Amniotic stem cell (primary cell): Measurements from ENCODE around the gene EXOC2.

Experiments
- DNase-seq: peaks from one replicate; lab custom pipeline; 2025; lab: John Stamatoyannopoulos, UW

The EXOC2 gene

DNA sequence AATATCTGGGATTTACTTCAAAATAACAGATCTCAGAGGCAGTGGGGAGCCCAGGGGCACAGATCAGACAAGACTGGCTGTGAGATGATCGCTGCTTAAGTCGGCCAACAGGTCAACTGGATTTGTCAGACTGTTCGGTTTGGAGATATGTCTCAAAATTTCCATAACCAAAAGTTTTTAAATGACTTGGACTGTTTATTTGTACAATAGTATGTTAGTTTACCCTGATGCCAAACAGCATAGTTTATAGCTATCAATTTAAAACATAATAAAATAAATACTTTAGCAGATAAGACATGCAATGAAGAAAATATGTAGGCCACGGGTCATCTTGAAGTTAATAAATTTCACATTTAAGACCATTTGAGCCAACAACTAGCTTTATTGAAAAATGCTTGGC, 174.7 kb downstream of the EXOC2 start:
- no peak for DNase-seq

DNA sequence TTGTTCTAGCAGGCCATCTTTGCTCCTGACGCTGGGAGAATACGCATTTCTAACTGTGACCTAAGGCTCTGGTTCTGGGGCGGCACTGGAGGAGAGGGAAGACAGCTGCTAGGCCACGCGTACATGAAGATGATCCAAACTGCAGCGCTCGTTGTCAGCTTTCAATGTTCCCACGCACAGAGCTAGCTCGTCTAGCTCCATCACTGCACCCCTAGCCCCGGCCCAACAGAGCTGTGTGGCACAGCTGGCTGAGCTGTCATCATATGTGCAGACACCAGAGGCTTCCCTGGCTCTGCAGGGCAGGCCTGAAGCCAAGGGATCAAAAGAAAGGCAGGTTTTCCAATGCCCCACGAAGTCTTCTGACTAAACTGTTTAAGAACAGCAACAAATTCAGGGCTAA, 176.7 kb downstream of the EXOC2 start:
- DNase-seq = no peak

DNA sequence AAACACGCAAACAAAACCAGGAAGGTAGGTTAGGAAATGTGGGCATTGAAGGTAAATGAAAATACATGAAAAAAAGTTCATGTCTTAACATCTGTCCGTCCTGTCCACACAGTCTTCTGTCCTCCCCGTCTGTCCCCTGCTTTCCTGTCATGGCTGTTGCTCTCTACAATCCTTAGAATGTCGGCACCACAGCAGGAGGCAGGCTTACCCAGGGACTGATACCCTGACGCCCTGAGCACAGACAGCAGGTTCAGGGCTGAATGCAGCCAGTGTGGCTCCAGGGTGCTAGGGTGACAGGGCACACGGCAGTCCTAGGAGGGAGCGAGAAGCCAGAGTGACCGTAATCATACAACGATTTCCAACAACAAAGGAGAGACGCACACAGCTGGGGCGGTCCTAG, 177.7 kb downstream of the EXOC2 start:
- no peak for DNase-seq

DNA sequence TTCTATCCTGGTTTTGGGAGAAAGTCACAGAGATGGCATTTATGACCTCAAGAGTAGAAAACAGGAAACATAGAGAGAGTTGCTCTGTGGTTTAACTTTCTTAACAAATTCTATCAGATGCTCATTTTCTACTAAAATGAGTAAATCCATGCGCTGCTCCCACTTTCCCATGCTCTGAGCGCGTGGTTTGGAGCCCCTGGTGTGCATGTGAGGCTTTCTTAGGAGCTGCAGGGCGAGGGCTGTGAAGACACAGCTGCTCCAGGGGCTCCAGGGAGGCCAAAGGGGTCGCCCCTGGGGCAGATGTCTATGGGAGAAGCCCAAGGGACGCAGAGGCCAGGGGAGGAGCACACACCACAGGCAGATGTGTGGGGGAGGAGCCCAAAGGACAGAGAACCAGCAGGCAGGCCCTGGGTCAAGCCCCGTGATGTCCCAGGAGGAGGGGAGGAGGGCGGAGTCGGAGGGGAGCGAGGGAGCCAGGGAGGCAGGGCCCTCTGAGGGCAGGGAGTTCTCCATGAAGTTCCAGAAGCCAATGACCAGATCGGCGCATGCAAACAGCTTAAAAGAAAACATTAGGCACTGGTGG, 178.5 kb downstream of the EXOC2 start:
- DNase-seq = no peak

DNA sequence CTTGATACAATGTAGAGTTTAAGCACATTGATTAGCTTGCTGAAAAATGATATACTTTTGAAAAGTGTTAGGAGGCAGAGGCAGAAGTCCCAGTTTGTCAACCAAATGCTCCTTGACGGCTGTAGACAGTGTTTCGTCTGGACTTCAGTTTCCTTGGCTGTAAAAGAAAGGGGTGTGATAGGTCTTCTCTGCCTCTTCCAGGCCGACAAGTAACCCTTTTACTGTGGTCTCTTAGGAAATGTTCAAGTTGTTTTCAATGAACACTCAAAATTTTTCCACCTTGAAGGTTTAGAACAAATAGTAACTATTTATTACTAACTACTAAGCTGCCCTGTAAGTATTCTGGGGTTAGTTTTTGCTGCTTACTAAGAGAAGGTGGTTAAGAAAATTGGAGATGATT, 179.0 kb downstream of the EXOC2 start:
- no peak for DNase-seq

DNA sequence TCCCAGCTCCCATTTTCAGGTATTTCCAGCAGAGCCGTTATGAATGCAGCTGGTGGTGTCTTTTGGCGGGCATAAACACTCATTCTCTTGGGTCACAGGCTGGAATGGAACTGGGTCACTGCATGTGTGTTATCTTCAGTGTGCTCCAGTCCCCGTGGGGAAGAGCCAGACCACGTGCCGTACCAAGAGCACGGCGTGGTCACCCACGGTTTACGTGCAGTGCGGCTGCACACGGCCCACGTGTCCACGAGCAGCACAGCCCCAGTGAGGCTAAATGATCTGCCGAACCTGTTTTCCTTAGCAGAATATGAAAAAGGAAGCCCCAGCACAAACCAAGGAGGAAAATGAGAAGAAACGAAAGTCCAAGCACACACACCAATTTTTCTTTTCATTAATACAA, 179.9 kb downstream of the EXOC2 start:
- no peak for DNase-seq

DNA sequence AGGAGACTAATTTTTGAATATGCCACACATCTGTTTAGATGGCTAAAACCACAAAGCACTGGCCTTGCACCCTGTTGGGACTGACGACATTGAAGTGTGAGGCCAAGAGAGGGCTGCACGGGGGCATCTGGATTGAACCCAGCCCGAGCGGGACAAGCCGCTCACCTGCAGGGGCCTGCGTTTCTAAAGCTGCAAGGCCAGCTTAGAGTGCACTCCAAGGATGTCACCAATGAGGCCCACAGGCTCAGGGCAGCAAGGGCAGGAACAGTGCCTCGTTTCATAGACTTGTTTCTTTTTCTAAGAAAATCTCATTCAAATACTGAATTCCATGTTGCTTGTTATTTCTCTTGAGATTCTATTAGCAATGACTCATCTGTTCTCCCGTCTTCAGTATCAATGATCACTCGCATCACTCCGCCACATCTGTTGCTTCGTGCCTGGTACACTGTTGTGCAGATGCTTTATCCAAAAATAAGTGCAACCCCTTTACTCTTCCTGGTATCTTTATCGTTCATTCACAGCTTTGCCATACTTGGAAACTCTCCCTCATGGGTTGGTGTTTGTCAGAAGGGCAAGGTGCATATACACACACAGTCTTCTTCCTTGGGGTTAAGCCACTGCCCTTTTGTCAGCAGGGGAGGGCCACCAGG, 181.3 kb downstream of the EXOC2 start:
- no peak for DNase-seq

DNA sequence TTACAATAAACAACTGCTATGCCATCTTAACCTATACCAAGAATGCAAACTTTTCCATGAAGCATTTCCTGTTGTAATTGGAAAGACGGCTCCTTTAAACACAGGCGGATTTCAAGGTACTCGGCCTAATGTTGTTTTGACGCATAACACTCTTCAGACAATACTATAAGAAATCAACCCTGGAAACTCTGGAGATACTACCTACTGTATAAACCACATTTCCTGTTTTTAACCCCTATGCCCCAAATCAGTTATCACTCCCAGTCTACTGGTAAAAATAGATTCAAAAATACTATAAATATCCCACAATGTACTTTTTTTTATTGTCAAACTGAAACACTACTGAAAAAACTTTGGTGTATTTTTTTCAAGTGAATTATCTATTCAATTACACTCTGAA, 183.3 kb downstream of the EXOC2 start:
- no peak for DNase-seq

DNA sequence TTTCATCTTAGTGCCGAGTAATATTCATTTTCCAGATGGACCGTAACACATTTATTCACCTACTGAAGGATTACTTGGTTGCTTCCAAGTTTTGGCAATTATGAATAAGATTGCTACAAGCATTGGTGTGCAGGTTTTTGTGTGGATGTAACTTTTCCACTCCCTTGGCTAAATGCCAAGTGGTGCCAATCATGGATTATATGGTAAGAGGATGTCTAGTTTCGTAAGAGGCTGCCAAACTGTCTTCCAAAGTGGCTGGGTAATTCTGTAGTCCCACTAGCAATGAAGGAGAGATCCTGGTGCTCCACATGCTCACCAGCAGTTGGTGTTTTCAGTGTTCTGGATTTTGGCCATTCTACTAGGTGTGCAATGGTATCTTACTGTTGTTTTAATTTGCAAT, 184.3 kb downstream of the EXOC2 start:
- DNase-seq = no peak

DNA sequence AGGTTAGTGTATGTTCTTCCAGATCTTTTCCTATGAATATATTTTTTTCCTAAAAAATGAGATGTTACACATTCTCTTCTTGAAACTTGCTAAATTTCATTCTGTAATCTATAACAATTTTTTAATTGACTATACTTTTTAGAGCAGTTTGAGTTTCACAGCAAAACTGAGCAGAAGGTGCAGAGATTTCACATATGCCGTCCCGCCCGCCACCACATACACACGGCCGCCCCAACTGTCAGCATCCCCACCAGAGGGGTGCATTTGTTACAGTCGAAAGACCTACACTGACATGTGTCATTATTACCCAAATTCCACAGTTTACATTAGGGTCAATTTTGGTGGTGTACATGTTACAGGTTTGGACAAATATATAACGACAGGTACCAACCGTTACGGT, 184.9 kb downstream of the EXOC2 start:
- no peak for DNase-seq

DNA sequence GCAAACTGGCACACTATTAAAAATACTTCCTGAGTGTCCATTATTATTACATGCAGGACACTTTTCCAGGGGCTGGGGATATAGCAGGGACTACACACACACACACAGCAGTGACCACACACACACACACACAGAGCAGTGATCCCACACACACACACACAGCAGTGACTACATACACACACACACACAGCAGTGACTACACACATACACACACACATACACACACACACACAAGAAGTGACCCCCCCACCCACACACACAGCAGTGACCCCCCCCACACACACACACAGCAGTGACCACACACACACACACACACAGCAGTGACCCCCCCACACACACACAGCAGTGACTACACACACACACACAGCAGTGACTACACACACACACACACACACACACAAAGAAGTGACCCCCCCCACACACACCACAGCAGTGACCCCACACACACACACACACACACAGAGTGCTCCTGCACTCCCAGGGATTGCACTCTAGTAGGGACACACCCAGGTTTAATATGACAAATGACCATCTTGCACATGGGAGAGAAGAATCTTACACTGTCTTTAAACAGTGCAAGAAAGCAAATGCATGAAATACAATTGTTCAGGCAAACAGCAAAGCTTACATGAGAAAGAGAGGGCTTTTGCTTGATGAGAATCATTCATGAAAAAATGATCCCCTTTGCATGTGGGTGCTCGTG, 185.9 kb downstream of the EXOC2 start:
- no peak for DNase-seq

DNA sequence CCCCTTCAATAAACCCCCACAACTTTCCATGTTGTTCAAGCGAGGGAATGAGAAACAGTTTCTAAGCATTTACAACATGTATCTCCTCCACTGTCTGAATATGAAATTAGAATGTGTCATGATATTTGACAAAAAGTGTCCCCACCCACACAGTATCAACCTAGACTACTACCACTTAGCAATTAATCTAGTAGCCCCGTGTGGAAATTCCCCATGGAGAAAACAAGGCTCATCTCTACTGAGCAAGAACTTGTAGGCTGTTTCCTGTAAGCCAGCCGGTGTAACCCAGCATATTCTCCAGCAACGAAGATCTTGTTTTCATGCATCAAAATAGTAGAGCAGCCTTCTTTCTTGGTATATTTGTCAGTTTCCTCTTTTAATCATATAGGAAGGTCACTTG, 186.4 kb downstream of the EXOC2 start:
- DNase-seq = no peak

DNA sequence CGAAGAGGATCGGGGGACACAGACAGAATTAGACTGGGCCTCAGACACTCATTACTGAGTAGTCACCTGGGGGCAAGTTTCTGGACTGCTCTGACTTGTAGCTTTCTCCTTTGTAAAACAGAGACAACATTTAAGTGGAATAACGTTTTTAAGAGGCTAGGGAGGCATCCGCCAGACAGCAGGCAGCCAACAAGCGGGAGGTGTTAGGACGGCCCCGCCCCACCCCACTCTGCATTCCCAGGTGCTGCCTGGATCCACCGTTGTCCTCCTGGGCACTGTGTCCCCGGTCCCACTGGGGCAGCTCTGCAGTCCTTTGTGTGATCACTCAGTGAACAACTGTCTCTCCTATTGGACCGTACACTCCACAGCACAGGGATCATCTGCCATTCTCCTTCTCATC, 187.6 kb downstream of the EXOC2 start:
- DNase-seq = no peak

DNA sequence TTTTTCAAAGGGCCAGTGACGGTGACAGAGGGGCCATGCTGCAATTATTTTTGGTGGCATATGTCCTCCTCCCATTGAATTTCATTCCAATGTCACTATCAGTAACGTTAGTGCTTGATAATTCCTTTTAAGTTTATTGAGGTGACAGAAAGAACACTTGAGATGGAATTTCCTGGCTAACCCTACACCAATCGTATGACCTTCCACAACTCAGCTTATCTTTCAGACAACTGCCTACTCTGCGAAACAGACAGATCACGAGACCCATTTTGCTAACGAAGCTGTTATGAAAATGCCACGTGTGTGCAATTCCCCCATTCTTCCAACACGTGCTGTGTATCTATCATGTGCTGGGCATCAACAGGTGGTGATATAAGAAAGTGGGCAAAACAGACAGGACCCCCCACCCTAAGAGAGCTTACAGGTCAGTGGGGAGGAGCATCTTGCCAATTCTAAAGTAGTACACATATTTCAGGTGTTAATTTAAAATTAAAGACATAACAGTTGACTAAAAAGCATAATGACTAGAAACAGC, 188.4 kb downstream of the EXOC2 start:
- DNase-seq = no peak

DNA sequence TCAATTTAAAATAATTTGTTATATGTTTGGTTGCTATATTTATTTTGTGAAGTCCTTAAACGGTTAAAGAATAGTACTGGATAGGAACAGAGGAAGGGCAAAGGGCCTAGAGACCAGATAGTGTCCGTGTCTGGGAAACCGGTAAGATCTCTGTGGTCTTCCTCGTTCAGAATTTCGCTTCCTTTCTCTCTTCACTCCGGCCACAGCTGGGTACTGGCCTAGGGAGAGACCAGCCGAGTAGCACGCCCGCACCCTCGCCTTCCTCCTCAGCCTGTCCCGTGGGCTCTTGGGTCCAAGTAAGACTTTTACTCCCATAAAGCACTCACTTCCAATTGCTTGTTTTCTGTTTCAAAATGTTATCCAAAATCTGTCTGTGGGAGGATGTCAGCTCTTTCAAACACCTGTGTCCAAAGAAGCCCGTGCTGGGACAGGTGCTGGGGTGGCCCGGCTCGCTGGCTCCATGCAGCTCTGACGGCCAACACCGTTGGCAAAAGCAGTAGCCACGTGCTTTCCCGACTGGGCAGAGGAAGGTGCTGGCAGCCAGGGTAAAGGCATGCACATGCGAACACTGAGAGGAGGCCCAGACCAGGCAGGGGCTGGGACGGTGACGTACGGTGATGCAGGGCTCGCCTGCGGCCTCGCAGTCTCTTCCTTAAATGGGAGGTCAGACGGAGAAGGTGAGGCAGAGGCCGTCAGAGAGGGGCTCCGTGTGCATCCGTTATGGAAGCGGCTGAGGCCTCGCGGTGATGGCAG, 189.2 kb downstream of the EXOC2 start:
- no peak for DNase-seq

DNA sequence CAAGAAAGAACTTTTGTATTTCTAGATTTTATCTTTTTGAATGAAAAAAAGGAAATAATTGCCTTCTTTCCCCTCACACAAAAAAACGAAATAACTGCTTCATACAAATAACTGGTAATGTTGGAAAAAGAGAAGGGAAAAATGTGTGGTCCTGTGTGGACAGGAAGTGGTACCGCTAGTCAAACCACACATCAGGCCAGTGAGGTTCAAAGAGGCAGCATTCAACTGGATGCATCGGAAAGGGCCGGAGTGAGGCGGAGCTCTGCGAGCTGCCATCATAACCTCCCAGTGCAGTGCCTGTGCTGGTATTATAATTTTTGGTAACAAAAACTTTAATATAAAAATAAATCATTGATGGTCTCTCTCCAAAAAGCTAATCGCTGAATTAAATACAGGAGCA, 190.2 kb downstream of the EXOC2 start:
- no peak for DNase-seq

DNA sequence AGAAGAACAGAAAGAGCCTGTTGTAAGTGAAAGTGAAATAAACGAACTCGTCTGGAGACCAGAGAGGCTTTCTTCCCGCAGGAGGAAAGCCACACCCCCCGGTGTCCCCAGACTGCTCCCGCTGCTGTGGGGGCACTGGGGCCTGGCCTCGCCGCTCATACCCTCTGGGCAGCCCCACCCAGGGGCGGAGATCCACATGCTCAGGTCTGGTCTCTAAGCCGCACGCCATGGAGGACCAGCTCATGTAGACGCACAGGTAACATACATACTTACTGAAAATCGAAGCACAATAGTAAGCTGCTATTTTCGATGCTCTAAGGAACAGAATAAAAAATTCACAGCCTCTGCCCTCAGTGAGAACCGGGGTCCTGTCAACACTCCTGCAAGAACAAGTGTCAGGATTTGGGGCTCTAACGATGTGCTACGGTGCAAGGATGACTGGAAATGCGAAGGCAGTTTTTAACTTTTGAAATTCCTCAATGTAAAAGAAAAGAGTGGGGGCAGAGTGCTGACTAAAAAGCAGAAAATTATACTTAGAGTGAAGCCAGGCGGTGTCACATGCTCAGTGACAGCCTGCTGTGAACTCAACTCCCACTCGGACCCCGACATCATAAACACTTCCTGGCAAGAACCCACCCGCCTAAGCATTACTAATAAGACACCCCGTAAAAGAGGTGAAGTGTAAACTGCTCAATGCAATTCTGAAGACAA, 190.9 kb downstream of the EXOC2 start:
- DNase-seq = no peak

DNA sequence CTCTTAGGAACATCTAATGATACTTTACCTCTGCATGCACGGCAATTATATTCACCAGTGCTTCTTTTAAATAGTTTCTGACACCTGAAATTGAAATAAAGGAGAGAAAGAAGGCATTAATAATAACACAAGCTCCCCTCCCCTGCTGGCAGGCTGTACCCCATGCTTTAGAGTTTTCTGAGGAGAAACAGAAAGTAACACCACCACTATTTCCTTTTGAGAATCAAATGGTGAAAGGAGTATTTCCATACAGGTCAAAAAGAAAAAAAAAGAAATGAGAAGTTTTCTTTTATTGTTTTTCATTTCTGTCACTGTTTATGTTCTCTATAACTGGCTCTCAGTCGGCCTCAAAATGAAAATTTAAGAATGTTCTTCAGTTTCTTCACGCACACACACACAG, 193.3 kb downstream of the EXOC2 start:
- DNase-seq = no peak

DNA sequence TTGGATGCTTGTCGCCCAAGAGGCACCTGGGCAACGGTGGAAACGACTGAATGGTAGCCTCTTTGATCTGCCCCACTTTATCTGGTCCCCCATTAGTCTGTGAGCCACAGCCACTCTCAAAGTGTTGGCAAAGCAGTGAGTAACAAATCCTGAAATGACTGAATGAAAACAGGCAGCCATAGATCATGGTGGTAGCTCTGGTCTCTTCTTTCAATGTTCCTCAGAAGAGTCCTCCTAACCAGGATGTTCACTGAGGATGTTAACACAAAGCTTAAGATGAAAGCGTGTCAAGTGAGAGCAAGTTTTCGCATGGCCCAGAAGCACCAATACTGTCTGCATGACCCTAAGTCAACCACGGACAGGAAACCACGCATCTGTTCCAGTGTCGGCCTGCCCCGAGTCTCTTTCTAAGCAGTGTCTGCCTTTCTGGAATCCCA, 194.1 kb downstream of the EXOC2 start:
- DNase-seq = no peak

DNA sequence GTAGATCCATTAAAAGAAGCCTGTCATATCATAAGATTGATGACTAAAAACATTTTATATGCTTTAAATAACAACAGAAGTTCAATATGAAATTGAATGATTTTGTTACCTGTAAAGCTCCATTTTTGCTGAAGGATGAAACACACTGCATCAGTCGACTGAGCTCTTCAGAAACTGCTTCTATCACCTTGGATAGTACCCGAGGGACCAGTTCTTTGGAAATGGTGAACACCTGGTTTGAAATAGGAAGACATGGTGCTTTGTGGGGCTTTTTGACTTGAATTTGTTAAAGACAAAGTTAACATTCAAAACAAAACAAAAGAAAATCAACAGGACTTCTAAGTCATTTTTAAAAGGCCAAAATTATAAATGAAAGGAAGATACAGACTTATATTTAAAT, 195.7 kb downstream of the EXOC2 start:
- no peak for DNase-seq

DNA sequence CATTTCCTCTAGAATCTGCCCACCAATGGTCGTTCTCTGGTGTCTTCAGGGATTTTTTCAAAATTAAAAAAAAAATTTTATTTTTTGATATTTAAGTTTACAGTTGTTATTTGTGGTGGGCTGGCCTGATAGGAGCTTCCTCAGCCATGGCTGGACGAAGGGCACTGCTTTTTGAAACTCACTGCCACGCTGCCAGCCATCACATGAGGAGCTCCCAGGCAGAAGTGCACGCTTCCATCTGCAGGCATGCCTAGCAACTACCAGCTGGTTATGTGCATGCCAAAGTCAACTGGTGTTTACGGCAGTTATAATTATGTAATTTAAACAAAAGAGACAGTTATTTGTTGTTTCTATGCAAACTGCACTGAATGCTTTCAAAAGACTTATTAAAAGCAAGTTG, 196.3 kb downstream of the EXOC2 start:
- DNase-seq = no peak

DNA sequence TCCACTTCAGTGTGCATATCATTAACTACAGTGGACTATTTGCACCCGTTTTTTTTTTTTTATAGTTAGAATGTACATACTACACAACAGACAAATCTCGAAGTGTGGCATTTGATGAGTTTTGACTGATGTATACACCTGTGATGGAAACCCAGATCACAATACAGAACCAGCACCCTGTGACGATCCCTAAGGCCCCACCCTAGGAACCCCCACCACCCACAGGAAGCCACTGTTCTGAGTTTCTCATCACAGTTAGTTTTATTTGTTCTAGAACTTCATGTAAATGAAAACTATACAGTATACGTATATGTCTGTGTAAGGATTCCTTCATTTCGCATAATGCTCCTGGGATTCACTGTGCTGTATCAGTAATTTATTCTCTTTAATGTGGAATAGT, 198.5 kb downstream of the EXOC2 start:
- DNase-seq = no peak
